Stromal cell of bone marrow (primary cell): Measurements from ENCODE around the gene MSI1.

Experiments used
- DNase-seq: peaks from one replicate; pipeline ENCODE4 v3.0.0-alpha.2; 2012; ENCODE audit warnings: low read depth

Gene MSI1

GRCh38 chr12:120376934-120377572, 8.1 kb upstream of the MSI1 start:
- no peak for DNase-seq

- no peak for DNase-seq
Measured at GRCh38 chr12:120376416-120376815, 7.5 kb upstream of the MSI1 start.

DNA sequence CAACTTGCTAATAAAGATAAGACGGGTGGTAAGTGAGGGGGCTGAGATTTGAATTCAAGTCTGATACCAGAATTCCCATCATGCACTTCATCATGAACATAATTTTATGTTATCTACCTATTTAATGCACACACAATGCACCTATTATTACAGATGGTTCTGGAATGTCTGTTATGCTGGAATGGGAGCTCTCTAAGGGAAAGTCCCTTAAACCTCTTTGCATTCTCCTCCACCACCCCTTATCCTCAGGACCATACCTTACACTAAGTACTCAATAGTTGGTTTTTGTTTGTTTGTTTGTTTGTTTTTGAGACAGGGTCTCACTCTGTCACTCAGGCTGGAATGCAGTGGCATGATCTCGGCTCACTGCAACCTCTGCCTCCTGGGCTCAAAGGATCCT, 7.0 kb upstream of the MSI1 start:
- no peak for DNase-seq

- DNase-seq, result no peak
Measured at GRCh38 chr12:120373683-120374082, 4.7 kb upstream of the MSI1 start.

GRCh38 chr12:120370343-120371243, 1.6 kb upstream of the MSI1 start:
- DNase-seq, result no peak

DNA sequence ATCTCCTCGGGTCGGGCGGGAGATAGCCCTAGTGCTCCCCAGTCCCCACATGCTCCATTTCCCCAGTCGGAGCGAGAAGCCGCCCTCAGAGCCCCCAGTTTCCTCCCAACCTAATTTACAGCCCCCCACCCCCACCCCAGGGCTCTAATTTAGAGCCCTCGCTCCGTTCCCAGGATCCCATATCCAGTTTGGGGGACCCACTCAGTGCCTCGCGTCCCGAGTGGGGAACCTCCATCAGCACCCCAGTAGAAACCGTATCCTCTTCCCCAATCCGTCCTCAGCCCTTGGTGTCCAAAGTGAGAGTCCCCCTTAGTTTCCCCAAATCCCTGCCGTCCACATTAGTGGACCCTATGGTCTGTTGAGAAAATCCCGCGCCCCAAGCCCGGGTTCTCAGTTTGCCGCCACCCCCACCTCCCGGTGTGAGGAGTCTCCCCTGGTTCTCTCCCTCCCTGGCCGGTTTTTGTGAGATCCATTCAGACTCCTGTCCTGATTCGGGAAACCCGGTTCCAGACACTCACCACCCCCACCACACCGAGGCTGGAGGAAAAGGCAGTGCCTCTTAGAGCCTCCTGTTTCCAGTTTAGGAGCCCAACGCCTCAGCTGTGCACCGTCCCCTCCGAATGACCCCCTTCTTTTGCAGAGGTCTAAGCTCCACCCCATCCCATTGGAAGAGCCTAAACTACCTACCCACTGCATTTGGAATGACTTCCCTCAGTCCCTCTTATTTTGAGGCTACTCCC, 809 bp upstream of the MSI1 start:
- DNase-seq, result no peak

DNA sequence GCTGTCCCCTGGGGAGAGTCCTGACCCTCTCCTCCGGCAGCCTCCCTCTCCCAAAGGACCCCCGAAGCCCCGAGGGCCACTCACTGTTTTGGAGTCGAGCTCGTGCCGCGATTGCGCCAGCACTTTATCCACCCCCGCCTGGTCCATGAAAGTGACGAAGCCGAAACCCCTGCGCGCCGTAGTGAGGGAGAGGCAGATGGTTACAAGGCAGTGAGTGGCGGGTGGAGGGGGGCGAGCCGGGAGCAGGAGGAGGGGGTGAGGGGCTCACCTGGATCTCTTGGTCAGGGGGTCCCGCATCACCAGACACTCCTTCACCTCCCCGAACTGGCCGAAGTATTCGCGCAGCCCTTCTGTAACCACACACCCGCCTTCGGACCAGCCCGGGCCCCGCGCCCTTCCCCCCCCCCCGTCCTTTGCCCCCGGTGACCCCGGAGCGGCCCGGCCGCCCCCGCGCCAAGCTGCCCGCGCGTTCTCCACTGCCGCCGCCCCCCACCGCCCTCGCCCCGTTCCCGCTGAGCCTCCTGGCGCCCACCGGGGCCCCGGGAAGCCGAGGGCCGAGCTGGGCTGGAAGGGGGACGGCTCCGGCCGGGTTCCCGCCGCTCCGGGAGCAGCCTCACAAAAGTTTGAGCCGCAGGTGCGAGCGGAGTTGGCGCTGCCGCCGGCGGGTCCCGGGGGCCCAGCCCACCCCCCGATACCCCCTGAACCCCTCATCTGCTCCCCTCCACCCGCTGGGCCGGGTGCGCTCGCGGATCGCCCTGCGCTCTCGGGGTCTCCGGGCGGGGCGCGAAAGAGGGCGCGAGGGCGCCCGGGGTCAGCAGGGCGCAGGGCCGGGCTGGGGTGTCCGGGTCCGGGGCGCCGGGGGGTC, 808 bp downstream of the MSI1 start:
- no peak for DNase-seq

DNA sequence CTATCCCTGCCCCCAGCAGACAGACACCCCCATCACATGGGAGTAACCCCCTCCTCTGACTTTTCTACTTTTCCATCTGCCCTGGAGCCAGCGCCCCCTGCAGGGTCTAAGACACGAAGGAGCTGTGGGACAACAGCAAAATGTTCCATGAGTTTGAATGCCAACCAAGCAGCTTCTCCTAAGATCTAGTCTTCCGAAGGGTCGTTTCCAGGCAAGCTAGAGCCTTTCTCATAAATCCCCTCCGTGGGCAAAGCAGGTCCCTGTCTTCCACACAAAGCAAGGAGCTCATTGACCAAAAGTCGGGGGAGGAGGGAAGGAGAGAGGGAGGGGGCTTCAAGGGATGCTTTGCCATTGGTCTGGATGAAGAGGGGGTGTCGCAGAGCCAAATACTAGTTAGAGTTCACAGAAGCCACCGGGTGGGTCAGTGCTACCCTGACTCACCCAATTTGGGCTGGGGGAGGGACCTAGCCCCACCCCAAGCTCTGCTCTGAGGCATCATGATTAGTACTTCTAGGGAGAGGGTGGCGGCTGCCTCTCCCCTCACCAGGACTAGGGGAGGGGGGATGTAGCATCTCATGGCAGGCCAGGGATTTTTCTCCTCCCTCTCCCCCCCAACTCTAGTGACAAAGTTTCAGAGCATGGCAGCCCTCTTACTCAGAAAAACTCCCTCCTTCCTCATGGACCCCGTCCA, 1.6 kb downstream of the MSI1 start:
- no peak for DNase-seq

- DNase-seq, result no peak
Measured at GRCh38 chr12:120366845-120367232, 2.1 kb downstream of the MSI1 start.

GRCh38 chr12:120366341-120366705, 2.6 kb downstream of the MSI1 start:
- DNase-seq, result no peak

GRCh38 chr12:120365675-120366340, 3.2 kb downstream of the MSI1 start:
- DNase-seq, result no peak

GRCh38 chr12:120364487-120364886, 4.5 kb downstream of the MSI1 start:
- DNase-seq, result no peak

DNA sequence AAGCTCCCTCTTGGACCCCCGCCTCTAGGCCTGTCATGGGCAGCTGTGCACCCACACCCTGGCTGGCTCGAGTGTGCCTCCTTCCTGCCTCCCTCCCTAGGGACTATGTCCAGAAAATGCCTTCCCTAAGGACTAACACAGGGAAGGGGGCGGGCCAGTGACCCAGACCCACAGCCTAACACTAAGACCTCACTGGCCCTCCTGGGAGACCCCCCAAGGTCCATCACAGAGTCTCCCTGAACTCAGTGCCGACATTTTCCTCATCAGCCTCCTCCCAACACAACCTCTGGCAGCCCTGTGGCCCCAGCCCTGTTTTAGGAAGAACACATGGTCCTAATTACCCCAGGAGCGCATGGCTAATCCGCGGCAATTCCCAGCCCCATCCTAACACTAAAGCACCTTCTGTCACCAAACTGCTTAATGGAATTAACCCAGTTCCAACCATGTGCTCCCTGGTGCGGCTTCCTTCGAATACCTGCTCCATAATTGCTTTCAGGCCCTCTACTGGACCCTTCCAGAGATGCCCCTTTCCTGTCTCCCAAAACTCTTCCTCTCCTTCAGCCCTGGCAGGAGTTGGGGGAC, 5.6 kb downstream of the MSI1 start:
- DNase-seq, result no peak

- no peak for DNase-seq
Measured at GRCh38 chr12:120362516-120363273, 6.3 kb downstream of the MSI1 start.

GRCh38 chr12:120361506-120362208, 7.3 kb downstream of the MSI1 start:
- peak; percentile 37 for DNase-seq

- DNase-seq, result no peak
Measured at GRCh38 chr12:120359128-120359527, 9.8 kb downstream of the MSI1 start.

GRCh38 chr12:120358412-120359100, 10.4 kb downstream of the MSI1 start:
- DNase-seq, result no peak

DNA sequence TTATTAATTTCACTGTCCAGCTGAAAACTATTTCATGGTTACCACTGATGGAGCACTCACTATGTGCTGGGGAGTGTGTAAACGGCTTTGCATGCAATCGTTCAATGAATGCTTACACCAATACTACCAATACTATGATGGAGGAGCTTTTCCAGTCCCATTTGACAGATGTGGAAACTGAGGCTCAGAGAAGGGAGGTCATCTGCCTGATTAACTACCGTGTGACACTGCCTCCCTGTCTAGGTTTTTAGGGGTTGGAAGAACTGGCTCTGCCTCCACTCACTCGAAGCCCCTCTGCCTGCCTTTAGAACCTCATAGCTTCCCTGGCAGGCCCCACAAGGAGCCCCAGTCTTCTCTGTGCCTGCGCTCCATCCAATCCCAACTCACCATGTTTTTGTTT, 11.9 kb downstream of the MSI1 start:
- no peak for DNase-seq
